Measurements from ENCODE around the gene CHP1. TPM values are rescaled to one million over a fixed set of nuclear protein-coding genes. Genes with fewer than 3 reads are reported as not detected.

The CHP1 gene
- polyA plus RNA-seq, 1 of the 3 experiments (the other 2 are of a cell fraction): 30.5 TPM

DNA sequence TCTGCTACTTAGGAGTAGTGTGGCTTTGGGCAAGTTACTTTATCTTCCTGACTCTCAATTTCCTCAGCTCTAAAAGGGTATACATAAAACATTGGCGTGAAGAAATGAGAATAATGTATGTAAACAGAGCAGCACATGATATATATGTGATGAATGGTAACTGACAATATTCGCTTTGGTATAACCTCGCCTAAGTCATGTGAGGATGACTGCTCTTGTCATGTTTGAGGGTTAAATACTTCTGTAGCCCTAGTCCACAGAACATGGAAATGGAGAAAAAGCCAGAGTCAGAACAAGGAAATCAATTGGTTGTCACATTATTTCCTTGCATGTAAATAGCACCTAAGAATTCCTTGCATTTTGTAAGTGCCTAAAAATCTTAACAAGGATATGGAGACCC, 25.0 kb downstream of the CHP1 start:
- no peak overlapping the region for H3K27ac ChIP-seq (ENCODE audit: low read depth in 2 of 2, low read length in 1 of 2)
- no peak for DNase-seq
- H2AFZ ChIP-seq (ENCODE audit: low read depth): no peak overlapping the region
- H3K27me3 ChIP-seq (ENCODE audit: insufficient read depth): no peaks in the 10 kb centered on the region
- no peak overlapping the region for H3K4me3 ChIP-seq (ENCODE audit: low read depth in 2 of 2, low read length in 1 of 2)
- TF ChIP-seq ELF1 (IDR thresholded peaks at IDR 0.05) (no peak), SIN3A (IDR thresholded peaks at IDR 0.05; ENCODE audit: borderline replicate concordance, low read depth, low read length) (no peak), TEAD4 (IDR thresholded peaks at IDR 0.05; ENCODE audit: borderline replicate concordance, insufficient read depth) (no peak), EP300 (IDR thresholded peaks at IDR 0.05; ENCODE audit: borderline replicate concordance in 1 of 2, low read depth in 1 of 2, low read length in 1 of 2) (no peak), TCF12 (IDR thresholded peaks at IDR 0.05) (no peak), FOXM1 (IDR thresholded peaks at IDR 0.05; ENCODE audit: low read depth) (no peak), GATA2 (CRISPR knock-in tag; IDR thresholded peaks at IDR 0.05) (no peak), GABPA (IDR thresholded peaks at IDR 0.05; ENCODE audit: low read depth) (no peak), EZH2phosphoT487 (IDR thresholded peaks at IDR 0.05; ENCODE audit: borderline replicate concordance, low read depth) (no peak), FOSL2 (IDR thresholded peaks at IDR 0.05; ENCODE audit: borderline replicate concordance, low read depth) (no peak)
- TF ChIP-seq, protein P1, sequence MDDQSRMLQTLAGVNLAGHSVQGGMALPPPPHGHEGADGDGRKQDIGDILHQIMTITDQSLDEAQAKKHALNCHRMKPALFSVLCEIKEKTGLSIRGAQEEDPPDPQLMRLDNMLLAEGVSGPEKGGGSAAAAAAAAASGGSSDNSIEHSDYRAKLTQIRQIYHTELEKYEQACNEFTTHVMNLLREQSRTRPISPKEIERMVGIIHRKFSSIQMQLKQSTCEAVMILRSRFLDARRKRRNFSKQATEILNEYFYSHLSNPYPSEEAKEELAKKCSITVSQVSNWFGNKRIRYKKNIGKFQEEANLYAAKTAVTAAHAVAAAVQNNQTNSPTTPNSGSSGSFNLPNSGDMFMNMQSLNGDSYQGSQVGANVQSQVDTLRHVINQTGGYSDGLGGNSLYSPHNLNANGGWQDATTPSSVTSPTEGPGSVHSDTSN (IDR thresholded peaks at IDR 0.05): no peak
- TF ChIP-seq, protein P2, sequence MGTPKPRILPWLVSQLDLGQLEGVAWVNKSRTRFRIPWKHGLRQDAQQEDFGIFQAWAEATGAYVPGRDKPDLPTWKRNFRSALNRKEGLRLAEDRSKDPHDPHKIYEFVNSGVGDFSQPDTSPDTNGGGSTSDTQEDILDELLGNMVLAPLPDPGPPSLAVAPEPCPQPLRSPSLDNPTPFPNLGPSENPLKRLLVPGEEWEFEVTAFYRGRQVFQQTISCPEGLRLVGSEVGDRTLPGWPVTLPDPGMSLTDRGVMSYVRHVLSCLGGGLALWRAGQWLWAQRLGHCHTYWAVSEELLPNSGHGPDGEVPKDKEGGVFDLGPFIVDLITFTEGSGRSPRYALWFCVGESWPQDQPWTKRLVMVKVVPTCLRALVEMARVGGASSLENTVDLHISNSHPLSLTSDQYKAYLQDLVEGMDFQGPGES (IDR thresholded peaks at IDR 0.05; ENCODE audit: low read depth, low read length): no peak
- no peaks in the 10 kb centered on the region for H3K9me2 ChIP-seq
- WGBS (ENCODE audit: low lambda C conversion rate): 89% methylated on average over 3 of the region's 3 CpGs
- no peaks in the 10 kb centered on the region for H3K9me3 ChIP-seq
- no peaks in the 10 kb centered on the region for H3F3A ChIP-seq (replicated peaks; ENCODE audit: insufficient read depth)
- no peak overlapping the region for H3K9ac ChIP-seq
- no peak overlapping the region for H3K4me2 ChIP-seq
- H3K36me3 ChIP-seq (replicated peaks in 1 of 2; ENCODE audit: control insufficient read depth in 1 of 2, insufficient read depth in 2 of 2, low read length in 1 of 2): peaks cover 18 to 34% of the 10 kb centered on the region in 2 experiments
- ChIA-PET CTCF (no interaction called here), POLR2A (no interaction called here)
- H3K79me2 ChIP-seq (ENCODE audit: insufficient read depth): no peaks in the 10 kb centered on the region
- H3K4me1 ChIP-seq (ENCODE audit: control insufficient read depth in 1 of 2, insufficient read depth in 2 of 2, low read depth in 1 of 2, low read length in 1 of 2): no peaks in the 10 kb centered on the region
- no peaks in the 10 kb centered on the region for H4K20me1 ChIP-seq (ENCODE audit: insufficient read depth)

DNA sequence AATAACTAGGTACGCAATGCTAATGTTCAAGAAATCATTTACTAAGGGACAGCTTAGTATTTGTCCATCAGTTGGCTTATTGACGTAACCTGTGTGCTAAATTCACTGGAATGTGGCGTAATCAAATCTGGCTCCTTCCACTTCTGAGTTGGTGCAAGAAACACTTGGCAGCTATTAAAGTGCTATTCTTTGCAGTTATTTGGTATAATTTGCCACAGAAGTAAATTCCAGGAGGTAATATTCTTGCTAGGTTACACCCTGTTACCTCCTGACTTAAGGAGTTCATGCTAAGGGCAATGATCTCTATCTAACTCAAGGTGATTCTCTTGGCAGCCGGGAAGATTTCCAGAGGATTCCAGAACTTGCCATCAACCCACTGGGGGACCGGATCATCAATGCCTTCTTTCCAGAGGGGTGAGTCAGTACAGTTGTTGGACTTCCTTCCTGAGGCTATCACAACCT, 25.5 kb downstream of the CHP1 start:
- TF ChIP-seq EP300 (IDR thresholded peaks at IDR 0.05; ENCODE audit: borderline replicate concordance in 1 of 2, low read depth in 1 of 2, low read length in 1 of 2) (no peak), EZH2phosphoT487 (IDR thresholded peaks at IDR 0.05; ENCODE audit: borderline replicate concordance, low read depth) (no peak), NRF1 (IDR thresholded peaks at IDR 0.05; ENCODE audit: low read depth, low read length) (no peak), NFIC (IDR thresholded peaks at IDR 0.05; ENCODE audit: borderline replicate concordance) (no peak)
- TF ChIP-seq, protein P3, sequence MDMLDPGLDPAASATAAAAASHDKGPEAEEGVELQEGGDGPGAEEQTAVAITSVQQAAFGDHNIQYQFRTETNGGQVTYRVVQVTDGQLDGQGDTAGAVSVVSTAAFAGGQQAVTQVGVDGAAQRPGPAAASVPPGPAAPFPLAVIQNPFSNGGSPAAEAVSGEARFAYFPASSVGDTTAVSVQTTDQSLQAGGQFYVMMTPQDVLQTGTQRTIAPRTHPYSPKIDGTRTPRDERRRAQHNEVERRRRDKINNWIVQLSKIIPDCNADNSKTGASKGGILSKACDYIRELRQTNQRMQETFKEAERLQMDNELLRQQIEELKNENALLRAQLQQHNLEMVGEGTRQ (IDR thresholded peaks at IDR 0.05; ENCODE audit: borderline replicate concordance, low read depth, low read length): no peak
- H3K9me3 ChIP-seq: no peaks in the 10 kb centered on the region

More for the DNA sequence above, 25.5 kb downstream of the CHP1 start:
- Histone ChIP-seq H3K9ac (no peak overlapping the region), H3F3A (replicated peaks; ENCODE audit: insufficient read depth) (no peaks in the 10 kb centered on the region), H3K4me1 (ENCODE audit: control insufficient read depth in 1 of 2, insufficient read depth in 2 of 2, low read depth in 1 of 2, low read length in 1 of 2) (no peaks in the 10 kb centered on the region), H2AFZ (ENCODE audit: low read depth) (no peak overlapping the region), H4K20me1 (ENCODE audit: insufficient read depth) (no peaks in the 10 kb centered on the region), H3K27me3 (ENCODE audit: insufficient read depth) (no peaks in the 10 kb centered on the region), H3K36me3 (replicated peaks in 1 of 2; ENCODE audit: control insufficient read depth in 1 of 2, insufficient read depth in 2 of 2, low read length in 1 of 2) (peaks cover 18 to 33% of the 10 kb centered on the region in 2 experiments), H3K4me3 (ENCODE audit: low read depth in 2 of 2, low read length in 1 of 2) (no peak overlapping the region), H3K27ac (ENCODE audit: low read depth in 2 of 2, low read length in 1 of 2) (no peak overlapping the region), H3K79me2 (ENCODE audit: insufficient read depth) (no peaks in the 10 kb centered on the region), H3K4me2 (no peak overlapping the region), H3K9me2 (no peaks in the 10 kb centered on the region)
- 74% methylated on average over 5 of the region's 5 CpGs for WGBS (ENCODE audit: low lambda C conversion rate)
- CTCF ChIA-PET: no interaction called here
- POLR2A ChIA-PET: interaction anchor here (0.6 kb wide), 1 partner anchor 72 kb away, joined by 3 read pairs; no protein-coding TSS in a partner anchor
- DNase-seq: no peak

Data from SK-N-SH (cell line).